B cell (primary cell): ENCODE results near the gene SMYD2.

ENCODE experiments used
- CTCF ChIP-seq: fragments of 200-600 bp; IDR thresholded peaks from one replicate; pipeline ENCODE4 v1.8.0; 2022; ENCODE audit warnings: antibody characterized with exemption, mild to moderate bottlenecking
- EZH2 ChIP-seq: IDR thresholded peaks from 2 replicates; pipeline ENCODE4 v1.6.1; 2012; ENCODE audit warnings: borderline replicate concordance, low read depth, mild to moderate bottlenecking, moderate library complexity, low read length; ENCODE audit not compliant: insufficient read depth, poor library complexity, severe bottlenecking

DNA sequence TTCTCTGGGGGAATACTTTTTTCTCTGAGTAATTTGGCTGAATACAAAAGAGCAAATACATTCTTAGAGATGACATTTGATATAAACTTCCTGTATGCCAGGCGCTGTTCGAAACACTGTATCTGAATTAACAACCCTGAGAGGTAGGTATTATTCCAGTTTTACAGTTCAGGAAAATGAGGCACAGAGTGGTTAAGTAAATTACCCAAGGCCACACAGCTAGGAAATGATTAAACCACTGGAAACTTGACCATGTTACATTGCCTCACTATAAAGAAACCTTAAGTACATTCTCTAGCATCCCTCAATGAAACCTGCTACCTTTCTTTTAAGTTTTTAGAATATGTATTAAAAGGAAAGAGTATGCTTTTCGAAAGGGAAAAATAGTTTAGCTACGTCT lies 54.6 kb downstream of the SMYD2 start:
- TF ChIP-seq CTCF (no peak), EZH2 (no peak)
